Bone marrow (tissue), 2 donors: ENCODE data around the gene ERN1.

Source experiments
- DNase-seq, 2 donors: peaks; one replicate each; lab custom pipeline; 2025; lab: John Stamatoyannopoulos, UW

The ERN1 gene

GRCh38 chr17:64110379-64111152, 19.4 kb downstream of the ERN1 start:
- DNase-seq = no peak

- no peak for DNase-seq
Measured at GRCh38 chr17:64109400-64109799, 20.5 kb downstream of the ERN1 start.

GRCh38 chr17:64107500-64108236, 22.3 kb downstream of the ERN1 start:
- no peak for DNase-seq

GRCh38 chr17:64106918-64107317, 23.0 kb downstream of the ERN1 start:
- no peak for DNase-seq

GRCh38 chr17:64103391-64104364, 26.3 kb downstream of the ERN1 start:
- no peak for DNase-seq

- DNase-seq = no peak
Measured at GRCh38 chr17:64102627-64103390, 27.1 kb downstream of the ERN1 start.

GRCh38 chr17:64099543-64099942, 30.4 kb downstream of the ERN1 start:
- DNase-seq = no peak

GRCh38 chr17:64097196-64097936, 32.6 kb downstream of the ERN1 start:
- no peak for DNase-seq

GRCh38 chr17:64096037-64096436, 33.9 kb downstream of the ERN1 start:
- no peak for DNase-seq

- no peak for DNase-seq
Measured at GRCh38 chr17:64095144-64095882, 34.6 kb downstream of the ERN1 start.

- no peak for DNase-seq
Measured at GRCh38 chr17:64094412-64094811, 35.5 kb downstream of the ERN1 start.

GRCh38 chr17:64092952-64093451, 36.9 kb downstream of the ERN1 start:
- DNase-seq = no peak

- no peak for DNase-seq
Measured at GRCh38 chr17:64092113-64092512, 37.8 kb downstream of the ERN1 start.

- DNase-seq = no peak
Measured at GRCh38 chr17:64091571-64091970, 38.4 kb downstream of the ERN1 start.

GRCh38 chr17:64091116-64091515, 38.8 kb downstream of the ERN1 start:
- DNase-seq = no peak

GRCh38 chr17:64090144-64090543, 39.8 kb downstream of the ERN1 start:
- DNase-seq = no peak

GRCh38 chr17:64087252-64088005, 42.5 kb downstream of the ERN1 start:
- no peak for DNase-seq

- no peak for DNase-seq
Measured at GRCh38 chr17:64085650-64086005, 44.3 kb downstream of the ERN1 start.

GRCh38 chr17:64084940-64085649, 44.8 kb downstream of the ERN1 start:
- no peak for DNase-seq
